HG02588 (cell line): ENCODE measurements around the gene OR10K1.
"Not testable (repeated sequence)": the region's sequence is repeated elsewhere in the genome, so short reads cannot be mapped to it uniquely, and the experiment has no call there.

Experiments used
- ATAC-seq: cut with Tn5 transposase; IDR thresholded peaks from one replicate; pipeline ENCODE4 v1.9.1; 2021; ENCODE audit warnings: mild to moderate bottlenecking, moderate library complexity; ENCODE audit not compliant: unreplicated experiment

Gene OR10K1

GRCh38 chr1:158461534-158461933 lies at the start of gene OR10K1:
OR10K1 (plus strand) TSS chr1:158461834; CDS start chr1:158465562, 3,728 bp downstream.
- no peak for ATAC-seq

GRCh38 chr1:158414651-158415345 lies 46.8 kb upstream of the OR10K1 start:
- no peak for ATAC-seq

- ATAC-seq: no peak
Measured at GRCh38 chr1:158417586-158417985, 44.0 kb upstream of the OR10K1 start.

- ATAC-seq: no peak
Measured at GRCh38 chr1:158422212-158422611, 39.4 kb upstream of the OR10K1 start.

- no peak for ATAC-seq
Measured at GRCh38 chr1:158425027-158425426, 36.6 kb upstream of the OR10K1 start.

GRCh38 chr1:158426137-158426536 lies 35.5 kb upstream of the OR10K1 start, which contains the start of gene OR10K2:
OR10K2 (minus strand) TSS chr1:158426237; CDS start chr1:158420866, 5,371 bp downstream.
- ATAC-seq: no peak

- not testable (repeated sequence) for ATAC-seq
Measured at GRCh38 chr1:158430163-158430562, 31.5 kb upstream of the OR10K1 start.

- ATAC-seq: no peak
Measured at GRCh38 chr1:158434741-158435140, 26.9 kb upstream of the OR10K1 start.

- ATAC-seq: no peak
Measured at GRCh38 chr1:158445376-158445775, 16.3 kb upstream of the OR10K1 start.

- no peak for ATAC-seq
Measured at GRCh38 chr1:158454537-158454936, 7.1 kb upstream of the OR10K1 start.

GRCh38 chr1:158457246-158457645 lies 4.4 kb upstream of the OR10K1 start:
- no peak for ATAC-seq

- ATAC-seq: no peak
Measured at GRCh38 chr1:158458263-158458662, 3.4 kb upstream of the OR10K1 start.

- no peak for ATAC-seq
Measured at GRCh38 chr1:158471920-158472319, 10.3 kb downstream of the OR10K1 start, which contains the start of gene OR10R2. OR10R2 (plus strand) TSS chr1:158472220; CDS start chr1:158472326, 106 bp downstream.

GRCh38 chr1:158485455-158485854 lies 23.8 kb downstream of the OR10K1 start:
- no peak for ATAC-seq

- no peak for ATAC-seq
Measured at GRCh38 chr1:158491316-158491715, 29.7 kb downstream of the OR10K1 start.

GRCh38 chr1:158493054-158493453 lies 31.4 kb downstream of the OR10K1 start:
- no peak for ATAC-seq

- ATAC-seq: no peak
Measured at GRCh38 chr1:158494796-158495195, 33.2 kb downstream of the OR10K1 start.

GRCh38 chr1:158496374-158496773 lies 34.7 kb downstream of the OR10K1 start:
- ATAC-seq: no peak

- no peak for ATAC-seq
Measured at GRCh38 chr1:158506369-158506987, 44.8 kb downstream of the OR10K1 start.

- no peak for ATAC-seq
Measured at GRCh38 chr1:158507511-158507910, 45.9 kb downstream of the OR10K1 start.

GRCh38 chr1:158509471-158510156 lies 48.0 kb downstream of the OR10K1 start:
- ATAC-seq: no peak

GRCh38 chr1:158516966-158517365 lies 55.3 kb downstream of the OR10K1 start:
- ATAC-seq: no peak
